Thymus (tissue), 11 donors: ENCODE results near the gene TDRD12. TPM values are rescaled to one million over a fixed set of nuclear protein-coding genes. Genes with fewer than 3 reads are reported as not detected.
"Not testable (repeated sequence)": the region's sequence is repeated elsewhere in the genome, so short reads cannot be mapped to it uniquely, and the experiment has no call there.

Experiments
- DNase-seq, 9 donors: peaks; one replicate each; pipeline ENCODE4 v3.0.0-alpha.2; 2013; ENCODE audit warnings: low spot score in 9 of 9, low read depth in 6 of 9, missing footprints in 1 of 9
- H3K27ac ChIP-seq, 2 donors: one replicate each; pipeline ENCODE4 v1.5.1; 2013; ENCODE audit warnings: control low read depth in 1 of 2, low read depth in 1 of 2, low read length in 1 of 2, mild to moderate bottlenecking in 1 of 2, moderate library complexity in 1 of 2
- H3K27me3 ChIP-seq, 2 donors: one replicate each; pipeline ENCODE4 v1.5.1; 2013; ENCODE audit warnings: low read length in 1 of 2; ENCODE audit not compliant: control insufficient read depth in 2 of 2, insufficient read depth in 1 of 2
- H3K36me3 ChIP-seq, 2 donors: one replicate each; pipeline ENCODE4 v1.5.1; 2013; ENCODE audit warnings: low read length in 1 of 2, mild to moderate bottlenecking in 1 of 2, moderate library complexity in 1 of 2; ENCODE audit not compliant: control insufficient read depth in 2 of 2, insufficient read depth in 2 of 2
- H3K4me1 ChIP-seq, 2 donors: one replicate each; pipeline ENCODE4 v1.5.1; 2013; ENCODE audit warnings: low read length in 2 of 2; ENCODE audit not compliant: control insufficient read depth in 2 of 2, insufficient read depth in 2 of 2
- H3K4me3 ChIP-seq, 2 donors: one replicate each; pipeline ENCODE4 v1.5.1; 2013; ENCODE audit warnings: low read length in 2 of 2, control low read depth in 1 of 2, mild to moderate bottlenecking in 1 of 2
- H3K9me3 ChIP-seq, 2 donors: one replicate each; pipeline ENCODE4 v1.5.1; 2013; ENCODE audit warnings: low read length in 1 of 2, mild to moderate bottlenecking in 1 of 2; ENCODE audit not compliant: control insufficient read depth in 2 of 2, insufficient read depth in 1 of 2
- WGBS: extraction: QIAGEN DNeasy Blood & Tissue Kit; methylation state at CpG from one replicate; pipeline ENCODE4 v1.1.7; 2013; 5-methylcytosine and 5-hydroxymethylcytosine counted together
- polyA plus RNA-seq: library from polyadenylated mRNA; stranded (reverse); fragments of 200-250 nt; gene quantifications from one replicate; pipeline ENCODE4 v1.2.3, GENCODE V29; 2013
- total RNA-seq: library from RNA; stranded (reverse); fragments of 120-200 nt; gene quantifications from one replicate; pipeline ENCODE4 v1.2.4, GENCODE V29; 2013
- donor health status: healthy.

The TDRD12 gene
- total and polyA plus RNA-seq, 2 donors: 0.48 to 2.6 TPM

DNA sequence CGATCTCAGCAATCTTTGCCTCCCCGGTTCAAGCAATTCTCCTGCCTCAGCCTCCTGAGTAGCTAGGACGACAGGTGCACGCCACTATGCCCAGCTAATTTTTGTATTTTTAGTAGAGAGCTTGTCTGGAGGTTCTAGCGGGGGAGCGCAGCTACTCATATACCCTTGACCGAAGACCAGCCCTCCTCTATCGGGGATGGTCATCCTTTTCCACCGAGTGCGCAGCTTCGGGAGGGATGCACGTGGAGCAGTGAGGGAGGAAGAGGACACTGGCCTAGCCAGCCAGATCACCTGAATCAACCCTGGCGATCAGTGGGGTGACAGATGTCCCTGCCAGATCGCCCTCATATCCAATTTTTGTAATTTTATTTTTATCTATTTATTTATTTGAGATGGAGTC is 143.2 kb downstream of the TDRD12 start:
- DNase-seq: no peak
- H3K4me1 ChIP-seq: no peaks in the 10 kb centered on the region
- H3K4me3 ChIP-seq: no peak overlapping the region
- no peak overlapping the region for H3K27ac ChIP-seq
- H3K9me3 ChIP-seq: no peaks in the 10 kb centered on the region
- WGBS: 96% methylated on average over 14 of the region's 14 CpGs
- H3K36me3 ChIP-seq: no peaks in the 10 kb centered on the region
- H3K27me3 ChIP-seq: no peaks in the 10 kb centered on the region

DNA sequence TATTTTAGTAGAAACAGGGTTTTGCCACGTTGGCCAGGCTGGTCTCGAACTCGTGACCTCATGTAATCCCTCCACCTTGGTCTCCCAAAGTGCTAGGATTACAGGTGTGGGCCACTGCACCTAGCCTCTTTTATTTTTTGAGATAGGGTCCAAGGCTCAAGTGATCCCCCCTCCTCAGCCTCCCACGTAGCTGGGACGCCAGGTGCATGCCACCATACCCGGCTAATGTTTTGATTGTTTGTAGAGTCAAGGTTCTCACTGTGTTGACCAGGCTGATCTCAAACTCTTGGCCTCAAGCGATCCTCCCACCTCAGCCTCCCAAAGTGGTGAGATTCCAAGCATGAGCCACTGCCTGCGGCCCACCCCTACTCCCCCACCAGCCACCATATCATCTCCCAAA is 143.7 kb downstream of the TDRD12 start:
- no peaks in the 10 kb centered on the region for H3K36me3 ChIP-seq
- H3K4me3 ChIP-seq: no peak overlapping the region
- H3K9me3 ChIP-seq: no peaks in the 10 kb centered on the region
- no peak overlapping the region for H3K27ac ChIP-seq
- no peaks in the 10 kb centered on the region for H3K4me1 ChIP-seq
- no peaks in the 10 kb centered on the region for H3K27me3 ChIP-seq
- 96% methylated on average over 8 of the region's 8 CpGs for WGBS
- DNase-seq: no peak

GRCh38 chr19:32863841-32864240 is 144.3 kb downstream of the TDRD12 start:
- DNase-seq: no peak
- Histone ChIP-seq H3K27me3 (no peaks in the 10 kb centered on the region), H3K27ac (no peak overlapping the region), H3K9me3 (no peaks in the 10 kb centered on the region), H3K4me3 (no peak overlapping the region), H3K4me1 (no peaks in the 10 kb centered on the region), H3K36me3 (no peaks in the 10 kb centered on the region)
- 94% methylated on average over 13 of the region's 13 CpGs for WGBS

GRCh38 chr19:32864318-32865007 is 144.9 kb downstream of the TDRD12 start:
- Histone ChIP-seq H3K36me3 (no peaks in the 10 kb centered on the region), H3K9me3 (no peaks in the 10 kb centered on the region), H3K27me3 (no peaks in the 10 kb centered on the region), H3K27ac (no peak overlapping the region), H3K4me3 (no peak overlapping the region), H3K4me1 (no peaks in the 10 kb centered on the region)
- 95% methylated on average over 35 of the region's 35 CpGs for WGBS
- no peak for DNase-seq

DNA sequence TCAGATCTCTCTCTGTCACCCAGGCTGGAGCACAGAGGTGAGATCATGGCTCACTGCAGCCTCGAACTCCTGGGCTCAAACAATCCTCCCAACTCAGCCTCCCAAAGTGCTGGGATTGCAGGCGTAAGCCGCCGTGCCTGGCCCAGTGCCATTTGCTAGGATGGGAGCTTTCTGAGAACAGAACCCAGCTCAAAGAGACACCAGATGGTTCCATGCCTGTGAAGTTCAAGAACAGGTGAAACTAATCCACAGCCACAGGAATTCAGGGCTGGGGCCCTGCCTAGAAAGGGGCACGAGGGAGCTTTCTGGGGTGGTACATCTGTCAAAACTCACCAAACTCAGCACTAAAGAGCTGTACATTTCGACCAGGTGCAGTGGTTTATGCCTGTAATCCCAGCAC is 145.8 kb downstream of the TDRD12 start:
- Histone ChIP-seq H3K27me3 (no peaks in the 10 kb centered on the region), H3K9me3 (no peaks in the 10 kb centered on the region), H3K36me3 (no peaks in the 10 kb centered on the region), H3K27ac (no peak overlapping the region), H3K4me1 (no peaks in the 10 kb centered on the region), H3K4me3 (no peak overlapping the region)
- DNase-seq: no peak
- 87% methylated on average over 6 of the region's 6 CpGs for WGBS

DNA sequence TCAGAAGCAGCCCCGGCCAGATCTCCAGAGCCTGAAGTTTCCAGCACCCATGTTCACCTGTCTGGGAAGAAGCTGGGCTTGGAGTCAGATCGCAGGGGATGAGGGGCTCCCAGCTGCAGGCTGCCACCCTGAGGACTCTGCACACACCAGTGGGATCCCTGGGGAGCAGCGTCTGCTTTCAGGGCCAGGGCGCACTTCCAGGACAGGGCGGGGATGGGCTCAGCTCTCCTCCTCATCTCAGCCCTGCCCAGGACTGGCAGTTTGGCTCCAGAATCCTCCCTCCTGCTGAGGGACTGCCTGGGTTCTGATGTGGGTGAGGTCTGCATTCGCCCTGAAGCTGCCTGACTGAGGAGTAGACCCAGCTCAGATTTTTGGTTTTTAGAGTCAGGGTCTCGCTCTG is 146.5 kb downstream of the TDRD12 start:
- DNase-seq: no peak
- no peaks in the 10 kb centered on the region for H3K27me3 ChIP-seq
- H3K4me1 ChIP-seq: no peaks in the 10 kb centered on the region
- H3K9me3 ChIP-seq: no peaks in the 10 kb centered on the region
- no peaks in the 10 kb centered on the region for H3K36me3 ChIP-seq
- whole genome bisulfite sequencing: 86% methylated on average over 7 of the region's 7 CpGs
- H3K4me3 ChIP-seq: no peak overlapping the region
- H3K27ac ChIP-seq: no peak overlapping the region

GRCh38 chr19:32866564-32867265 is 147.1 kb downstream of the TDRD12 start:
- Histone ChIP-seq H3K9me3 (no peaks in the 10 kb centered on the region), H3K27ac (no peak overlapping the region), H3K4me3 (no peak overlapping the region), H3K36me3 (no peaks in the 10 kb centered on the region), H3K4me1 (no peaks in the 10 kb centered on the region), H3K27me3 (no peaks in the 10 kb centered on the region)
- DNase-seq: no peak
- 94% methylated on average over 12 of the region's 12 CpGs for WGBS

- DNase-seq, H3K4me3 ChIP-seq, H3K9me3 ChIP-seq, H3K27ac ChIP-seq, H3K4me1 ChIP-seq, H3K27me3 ChIP-seq, H3K36me3 ChIP-seq: not testable (repeated sequence)
- WGBS: 96% methylated on average over 9 of the region's 9 CpGs
Measured at GRCh38 chr19:32867436-32867835, 147.9 kb downstream of the TDRD12 start.

DNA sequence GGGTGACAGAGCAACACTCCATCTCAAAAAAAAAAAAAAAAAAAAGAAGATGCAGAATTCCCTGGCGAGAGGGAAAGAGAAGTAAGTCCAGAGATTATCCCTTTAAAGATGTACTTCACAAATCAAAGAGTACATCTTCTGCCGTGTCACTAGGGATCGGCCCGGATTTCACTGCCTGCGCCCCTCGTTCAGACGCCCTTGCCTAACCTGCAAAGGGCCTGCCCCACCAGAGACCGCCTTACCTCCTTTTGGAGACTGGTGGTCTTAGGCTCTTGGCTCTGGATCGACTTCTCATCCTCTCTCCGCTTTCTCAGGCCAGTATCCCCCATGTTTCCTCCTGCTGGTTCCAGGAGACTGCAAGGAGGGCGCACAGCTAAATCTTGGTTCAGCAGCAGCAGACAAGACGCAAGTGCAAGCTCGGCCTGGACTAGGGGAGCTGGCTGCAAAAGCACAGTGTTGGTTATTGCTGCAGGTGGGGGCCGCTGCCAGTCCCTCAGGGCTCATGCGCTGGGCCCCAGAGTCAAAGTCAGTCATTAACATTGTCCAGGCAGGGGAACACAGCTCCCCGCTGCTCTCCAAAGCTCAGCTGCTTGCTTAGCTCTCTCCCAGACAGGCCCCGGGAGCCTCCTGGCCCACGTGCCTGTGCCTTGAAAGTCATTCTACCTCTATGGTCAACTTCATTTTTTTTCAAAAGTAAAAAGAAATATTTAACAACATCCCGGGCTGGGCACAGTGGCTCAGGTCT is 148.8 kb downstream of the TDRD12 start:
- 95% methylated on average over 19 of the region's 19 CpGs for WGBS
- Histone ChIP-seq H3K36me3 (no peaks in the 10 kb centered on the region), H3K27ac (no peak overlapping the region), H3K4me3 (no peak overlapping the region), H3K9me3 (no peaks in the 10 kb centered on the region), H3K4me1 (no peaks in the 10 kb centered on the region), H3K27me3 (no peaks in the 10 kb centered on the region)
- DNase-seq: no peak
